Measurements from ENCODE around the gene TMEM117. TPM values are rescaled to one million over a fixed set of nuclear protein-coding genes. Genes with fewer than 3 reads are reported as not detected.
"Not testable (repeated sequence)": the region's sequence is repeated elsewhere in the genome, so short reads cannot be mapped to it uniquely, and the experiment has no call there.

The TMEM117 gene
- total RNA-seq, 2 donors from 2014 or later, result 1.3 to 2.7 TPM

GRCh38 chr12:44029194-44029593 is 193.3 kb downstream of the TMEM117 start:
- no peak for ATAC-seq (replicated peaks in 1 of 2)
- DNase-seq, result no peak
- Mint-ChIP-seq H3K27ac (no peak overlapping the region), H3K4me3 (no peak overlapping the region), H3K4me1 (ENCODE audit: low read depth) (no peaks in the 10 kb centered on the region), H3K36me3 (ENCODE audit: insufficient read depth in 2 of 2) (peaks cover 0 to 3% of the 10 kb centered on the region in 2 donors), H3K9me3 (peaks cover 0 to 2% of the 10 kb centered on the region in 2 donors), H3K27me3 (ENCODE audit: low read depth) (no peaks in the 10 kb centered on the region)

GRCh38 chr12:44031472-44032185 is 195.7 kb downstream of the TMEM117 start:
- ATAC-seq (replicated peaks in 1 of 2) (no peak), DNase-seq (no peak)
- no peak overlapping the region for H3K27ac Mint-ChIP-seq
- H3K36me3 Mint-ChIP-seq (ENCODE audit: insufficient read depth in 2 of 2), result peaks cover 0 to 3% of the 10 kb centered on the region in 2 donors
- H3K4me1 Mint-ChIP-seq (ENCODE audit: low read depth), result no peaks in the 10 kb centered on the region
- H3K27me3 Mint-ChIP-seq (ENCODE audit: low read depth), result no peaks in the 10 kb centered on the region
- no peak overlapping the region for H3K4me3 Mint-ChIP-seq
- H3K9me3 Mint-ChIP-seq, result peaks cover 0 to 2% of the 10 kb centered on the region in 2 donors

GRCh38 chr12:44034906-44035305 is 199.0 kb downstream of the TMEM117 start:
- no peaks in the 10 kb centered on the region for H3K27me3 Mint-ChIP-seq (ENCODE audit: low read depth)
- H3K4me3 Mint-ChIP-seq, result no peak overlapping the region
- DNase-seq (no peak), ATAC-seq (replicated peaks in 1 of 2) (no peak)
- no peaks in the 10 kb centered on the region for H3K9me3 Mint-ChIP-seq
- H3K4me1 Mint-ChIP-seq (ENCODE audit: low read depth), result no peaks in the 10 kb centered on the region
- peaks cover 0 to 3% of the 10 kb centered on the region in 2 donors for H3K36me3 Mint-ChIP-seq (ENCODE audit: insufficient read depth in 2 of 2)
- H3K27ac Mint-ChIP-seq, result no peak overlapping the region

GRCh38 chr12:44036875-44037443 is 201.1 kb downstream of the TMEM117 start:
- no peaks in the 10 kb centered on the region for H3K9me3 Mint-ChIP-seq
- peaks cover 0 to 3% of the 10 kb centered on the region in 2 donors for H3K36me3 Mint-ChIP-seq (ENCODE audit: insufficient read depth in 2 of 2)
- DNase-seq, result no peak
- H3K4me1 Mint-ChIP-seq (ENCODE audit: low read depth), result no peaks in the 10 kb centered on the region
- H3K27me3 Mint-ChIP-seq (ENCODE audit: low read depth), result no peaks in the 10 kb centered on the region
- H3K27ac Mint-ChIP-seq, result no peak overlapping the region
- no peak for ATAC-seq (replicated peaks in 1 of 2)
- H3K4me3 Mint-ChIP-seq, result no peak overlapping the region

GRCh38 chr12:44038411-44038810 is 202.5 kb downstream of the TMEM117 start:
- no peak overlapping the region for H3K4me3 Mint-ChIP-seq
- DNase-seq, result no peak

GRCh38 chr12:44044491-44044890 is 208.6 kb downstream of the TMEM117 start:
- not testable (repeated sequence) for H3K9me3 Mint-ChIP-seq; H3K27ac Mint-ChIP-seq; DNase-seq; H3K4me1 Mint-ChIP-seq (ENCODE audit: low read depth); H3K4me3 Mint-ChIP-seq; H3K27me3 Mint-ChIP-seq (ENCODE audit: low read depth); H3K36me3 Mint-ChIP-seq (ENCODE audit: insufficient read depth in 2 of 2); ATAC-seq (replicated peaks in 1 of 2)

More at GRCh38 chr12:44038411-44038810, 202.5 kb downstream of the TMEM117 start:
- Mint-ChIP-seq H3K27me3 (ENCODE audit: low read depth) (no peaks in the 10 kb centered on the region), H3K27ac (no peak overlapping the region), H3K9me3 (no peaks in the 10 kb centered on the region), H3K36me3 (ENCODE audit: insufficient read depth in 2 of 2) (no peaks in the 10 kb centered on the region), H3K4me1 (ENCODE audit: low read depth) (no peaks in the 10 kb centered on the region)
- ATAC-seq (replicated peaks in 1 of 2), result no peak

- H3K27ac Mint-ChIP-seq, result no peak overlapping the region
- no peak overlapping the region for H3K4me3 Mint-ChIP-seq
- H3K36me3 Mint-ChIP-seq (ENCODE audit: insufficient read depth in 2 of 2), result no peaks in the 10 kb centered on the region
- no peaks in the 10 kb centered on the region for H3K4me1 Mint-ChIP-seq (ENCODE audit: low read depth)
- H3K27me3 Mint-ChIP-seq (ENCODE audit: low read depth), result no peaks in the 10 kb centered on the region
- ATAC-seq (replicated peaks in 1 of 2), result no peak
- DNase-seq, result no peak
- no peaks in the 10 kb centered on the region for H3K9me3 Mint-ChIP-seq
These were observed 211.0 kb downstream of the TMEM117 start for GRCh38 chr12:44046732-44047417.

- no peak overlapping the region for H3K27ac Mint-ChIP-seq
- ATAC-seq (replicated peaks in 1 of 2) (no peak), DNase-seq (no peak)
- no peaks in the 10 kb centered on the region for H3K27me3 Mint-ChIP-seq (ENCODE audit: low read depth)
- H3K9me3 Mint-ChIP-seq, result no peaks in the 10 kb centered on the region
- H3K4me3 Mint-ChIP-seq, result no peak overlapping the region
- H3K36me3 Mint-ChIP-seq (ENCODE audit: insufficient read depth in 2 of 2), result no peaks in the 10 kb centered on the region
- H3K4me1 Mint-ChIP-seq (ENCODE audit: low read depth), result no peaks in the 10 kb centered on the region
These were observed 216.7 kb downstream of the TMEM117 start for GRCh38 chr12:44052554-44052953.

- Mint-ChIP-seq H3K4me3 (no peak overlapping the region), H3K27ac (no peak overlapping the region), H3K9me3 (no peaks in the 10 kb centered on the region), H3K4me1 (ENCODE audit: low read depth) (no peaks in the 10 kb centered on the region), H3K27me3 (ENCODE audit: low read depth) (no peaks in the 10 kb centered on the region), H3K36me3 (ENCODE audit: insufficient read depth in 2 of 2) (no peaks in the 10 kb centered on the region)
- ATAC-seq (replicated peaks in 1 of 2) (no peak), DNase-seq (no peak)
These were observed 217.8 kb downstream of the TMEM117 start for GRCh38 chr12:44053549-44054127.

- no peak for ATAC-seq (replicated peaks in 1 of 2)
- Mint-ChIP-seq H3K9me3 (no peaks in the 10 kb centered on the region), H3K27ac (no peak overlapping the region), H3K4me1 (ENCODE audit: low read depth) (no peaks in the 10 kb centered on the region), H3K36me3 (ENCODE audit: insufficient read depth in 2 of 2) (no peaks in the 10 kb centered on the region), H3K4me3 (no peak overlapping the region), H3K27me3 (ENCODE audit: low read depth) (no peaks in the 10 kb centered on the region)
- no peak for DNase-seq
These were observed 218.4 kb downstream of the TMEM117 start for GRCh38 chr12:44054281-44054680.

GRCh38 chr12:44058366-44058765 is 222.5 kb downstream of the TMEM117 start:
- Mint-ChIP-seq H3K27ac (no peak overlapping the region), H3K9me3 (no peaks in the 10 kb centered on the region), H3K27me3 (ENCODE audit: low read depth) (no peaks in the 10 kb centered on the region), H3K4me3 (no peak overlapping the region), H3K4me1 (ENCODE audit: low read depth) (no peaks in the 10 kb centered on the region), H3K36me3 (ENCODE audit: insufficient read depth in 2 of 2) (no peaks in the 10 kb centered on the region)
- ATAC-seq (replicated peaks in 1 of 2) (no peak), DNase-seq (no peak)

- no peaks in the 10 kb centered on the region for H3K9me3 Mint-ChIP-seq
- no peaks in the 10 kb centered on the region for H3K27me3 Mint-ChIP-seq (ENCODE audit: low read depth)
- H3K27ac Mint-ChIP-seq, result no peak overlapping the region
- H3K4me1 Mint-ChIP-seq (ENCODE audit: low read depth), result no peaks in the 10 kb centered on the region
- H3K36me3 Mint-ChIP-seq (ENCODE audit: insufficient read depth in 2 of 2), result no peaks in the 10 kb centered on the region
- no peak overlapping the region for H3K4me3 Mint-ChIP-seq
- DNase-seq, result no peak
- ATAC-seq (replicated peaks in 1 of 2), result no peak
These were observed 223.6 kb downstream of the TMEM117 start for GRCh38 chr12:44059476-44059875.

- ATAC-seq (replicated peaks in 1 of 2) (no peak), DNase-seq (no peak)
- Mint-ChIP-seq H3K36me3 (ENCODE audit: insufficient read depth in 2 of 2) (no peaks in the 10 kb centered on the region), H3K9me3 (no peaks in the 10 kb centered on the region), H3K27ac (no peak overlapping the region), H3K4me3 (no peak overlapping the region), H3K4me1 (ENCODE audit: low read depth) (no peaks in the 10 kb centered on the region), H3K27me3 (ENCODE audit: low read depth) (no peaks in the 10 kb centered on the region)
These were observed 227.8 kb downstream of the TMEM117 start for GRCh38 chr12:44063671-44064070.

Measured in activated T-cell treated with anti-CD3 and anti-CD28 coated beads, Interleukin-2, amount 50 U/mL, for 72 hours (primary cell).